ENCODE results near the gene PCOLCE2.
"Not testable (repeated sequence)": the region's sequence is repeated elsewhere in the genome, so short reads cannot be mapped to it uniquely, and the experiment has no call there.

The PCOLCE2 gene

DNA sequence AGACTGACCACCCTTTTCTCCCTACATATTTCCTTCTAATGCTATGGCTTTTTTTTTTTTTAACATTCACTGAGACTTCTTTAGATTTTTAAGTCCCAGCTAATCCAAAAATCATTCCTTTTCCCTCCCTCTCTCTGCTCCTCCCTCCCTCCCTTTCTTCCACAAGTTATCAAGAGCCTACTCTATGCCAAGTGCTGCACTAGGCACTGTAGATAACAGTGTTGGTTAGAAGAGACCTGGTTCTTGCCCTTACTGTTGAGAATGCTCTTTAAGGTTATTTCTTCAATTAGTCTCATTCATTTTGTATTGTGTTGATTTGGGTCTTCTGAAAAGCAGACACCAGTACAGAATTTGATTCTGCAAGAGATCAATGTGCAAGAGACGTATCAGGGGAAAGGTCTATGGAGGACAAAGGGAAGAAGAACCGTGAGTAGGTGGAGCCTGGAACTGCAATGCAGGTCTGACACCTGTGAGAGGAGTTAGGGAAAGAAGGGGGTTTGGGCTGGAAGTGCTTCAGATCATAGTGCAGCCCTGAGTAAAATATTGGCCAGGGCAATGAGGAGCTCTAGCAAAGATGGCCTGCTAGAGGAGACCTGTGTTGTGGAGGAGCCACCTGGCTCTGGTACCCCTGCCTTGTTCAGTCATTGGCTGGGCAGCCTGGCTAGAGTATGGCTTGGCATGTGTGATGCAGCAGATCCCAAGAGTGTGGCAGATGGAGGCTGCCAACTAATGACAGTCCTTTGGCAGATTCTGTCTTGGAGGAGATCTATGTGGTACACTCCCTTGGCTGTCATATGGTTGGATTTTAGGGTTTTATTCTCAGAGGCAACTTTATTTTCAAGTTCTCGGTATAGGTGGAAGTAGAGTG lies 9.7 kb upstream of the PCOLCE2 start:
- DNase-seq = no peak

DNA sequence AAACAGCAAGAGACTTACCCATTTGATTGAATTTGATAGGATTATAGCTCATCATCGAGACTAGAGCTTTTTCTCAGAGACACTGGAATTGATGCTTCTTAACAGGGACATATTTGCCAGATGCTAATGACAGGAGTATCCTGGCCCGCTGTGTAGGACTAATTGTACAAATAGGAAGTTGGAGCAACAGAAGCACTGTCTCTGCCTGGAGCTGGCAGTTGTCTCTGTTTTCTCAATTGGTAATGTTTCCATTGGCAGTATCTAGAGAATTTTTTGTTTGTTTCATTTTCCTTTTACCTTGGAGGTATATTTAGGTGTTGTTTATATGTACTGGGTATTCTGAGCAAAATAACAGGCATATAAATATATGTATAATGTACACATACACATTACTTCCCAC lies 8.9 kb upstream of the PCOLCE2 start:
- peak; percentile 25 for DNase-seq

DNA sequence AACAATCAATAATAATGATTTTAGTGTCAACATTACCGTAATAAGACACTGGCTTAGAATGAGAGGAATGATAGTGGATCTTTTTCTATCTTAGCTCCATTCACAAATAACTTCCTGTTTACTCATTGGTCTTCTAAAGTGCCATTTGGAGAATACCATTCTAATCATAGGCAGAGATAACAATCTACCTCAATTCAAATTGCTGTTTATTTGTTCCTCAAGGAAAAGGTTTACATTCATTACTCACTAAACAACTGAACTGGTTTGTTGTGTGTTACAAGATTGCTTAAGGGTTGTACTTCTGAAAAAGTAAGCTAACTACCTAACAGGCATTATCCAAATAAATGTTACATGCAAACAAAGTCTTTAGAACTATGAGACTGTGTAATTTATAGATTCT lies 8.1 kb upstream of the PCOLCE2 start:
- DNase-seq = no peak

DNA sequence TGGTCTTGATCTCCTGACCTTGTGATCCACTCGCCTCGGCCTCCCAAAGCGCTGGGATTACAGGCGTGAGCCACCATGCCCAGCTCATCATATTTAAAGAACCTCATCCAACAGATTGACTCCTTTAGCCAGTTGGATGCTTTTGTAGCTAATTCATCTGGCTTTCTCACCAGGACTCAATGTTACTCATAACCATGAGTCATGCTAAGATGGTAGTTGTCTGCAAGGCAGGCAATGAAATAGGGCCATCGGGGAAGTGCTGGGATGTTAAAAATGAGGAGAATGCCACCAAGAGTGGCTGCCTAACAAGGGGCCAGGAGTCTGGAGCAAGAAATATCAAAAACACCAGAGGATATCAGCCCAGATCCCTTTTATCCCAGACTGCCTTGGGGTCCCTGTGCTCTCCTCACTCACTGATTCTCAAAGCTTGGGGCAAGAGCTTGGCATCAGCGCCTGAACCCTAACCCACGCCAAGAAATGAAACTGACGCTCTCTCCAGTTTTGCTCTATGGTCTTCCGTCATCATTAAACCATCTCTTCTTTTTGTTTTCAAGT lies 7.4 kb upstream of the PCOLCE2 start:
- DNase-seq = no peak

DNA sequence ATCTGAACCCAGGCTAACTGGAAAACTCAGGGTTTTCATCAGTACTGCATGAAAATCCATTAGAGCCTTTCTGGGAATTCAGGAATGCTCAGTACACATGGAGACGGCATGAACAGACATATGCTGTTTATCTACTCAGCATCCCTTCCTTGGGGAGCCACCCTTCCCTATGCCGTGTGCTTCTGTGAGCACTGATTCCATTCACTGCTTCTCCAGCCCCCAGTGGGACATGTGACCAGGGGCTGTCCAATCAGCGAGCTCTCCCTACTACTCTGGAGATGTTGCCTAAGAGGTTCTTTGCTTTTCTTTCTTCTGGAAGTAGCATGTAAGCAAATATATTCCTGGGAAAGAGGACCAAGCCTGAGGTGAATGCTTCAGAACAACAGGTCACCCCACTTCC lies 5.6 kb upstream of the PCOLCE2 start:
- no peak for DNase-seq

DNA sequence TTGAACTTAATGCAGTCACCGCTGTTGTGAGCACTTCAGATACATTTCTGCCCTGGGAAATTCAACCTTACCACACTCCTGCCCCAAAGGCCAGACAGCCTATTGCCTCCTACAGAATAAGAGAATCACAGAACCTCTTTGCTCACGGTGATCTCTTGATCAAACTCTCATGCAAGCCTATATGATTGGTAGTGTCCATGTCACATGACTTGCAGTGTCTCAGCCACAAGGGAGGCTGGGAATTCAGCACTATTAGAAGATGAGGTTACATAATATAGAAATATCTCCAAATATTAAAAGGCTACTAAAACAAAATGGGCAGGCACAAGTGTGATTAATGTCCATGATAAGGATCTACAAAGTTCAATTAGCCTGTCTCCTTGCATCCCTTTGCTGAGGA lies 3.8 kb upstream of the PCOLCE2 start:
- no peak for DNase-seq

DNA sequence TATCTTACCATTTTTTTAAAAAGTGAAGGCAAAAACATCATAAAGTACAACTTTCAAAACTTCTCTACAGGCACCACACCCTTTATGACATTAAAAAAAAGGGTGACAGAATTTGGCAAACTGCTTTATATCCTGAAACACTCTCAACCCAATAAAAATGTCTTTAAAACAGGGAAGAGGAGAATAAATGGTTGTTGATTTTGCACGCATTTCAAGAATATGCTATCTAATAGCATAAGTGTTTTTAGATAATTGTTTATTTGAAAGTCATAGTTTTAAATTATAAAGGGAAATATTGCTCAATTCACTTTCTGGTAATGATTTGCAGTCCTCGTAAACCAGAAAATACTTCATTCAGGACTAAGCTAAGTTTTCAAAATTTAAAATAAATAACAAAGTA lies 1.7 kb upstream of the PCOLCE2 start:
- DNase-seq = no peak

DNA sequence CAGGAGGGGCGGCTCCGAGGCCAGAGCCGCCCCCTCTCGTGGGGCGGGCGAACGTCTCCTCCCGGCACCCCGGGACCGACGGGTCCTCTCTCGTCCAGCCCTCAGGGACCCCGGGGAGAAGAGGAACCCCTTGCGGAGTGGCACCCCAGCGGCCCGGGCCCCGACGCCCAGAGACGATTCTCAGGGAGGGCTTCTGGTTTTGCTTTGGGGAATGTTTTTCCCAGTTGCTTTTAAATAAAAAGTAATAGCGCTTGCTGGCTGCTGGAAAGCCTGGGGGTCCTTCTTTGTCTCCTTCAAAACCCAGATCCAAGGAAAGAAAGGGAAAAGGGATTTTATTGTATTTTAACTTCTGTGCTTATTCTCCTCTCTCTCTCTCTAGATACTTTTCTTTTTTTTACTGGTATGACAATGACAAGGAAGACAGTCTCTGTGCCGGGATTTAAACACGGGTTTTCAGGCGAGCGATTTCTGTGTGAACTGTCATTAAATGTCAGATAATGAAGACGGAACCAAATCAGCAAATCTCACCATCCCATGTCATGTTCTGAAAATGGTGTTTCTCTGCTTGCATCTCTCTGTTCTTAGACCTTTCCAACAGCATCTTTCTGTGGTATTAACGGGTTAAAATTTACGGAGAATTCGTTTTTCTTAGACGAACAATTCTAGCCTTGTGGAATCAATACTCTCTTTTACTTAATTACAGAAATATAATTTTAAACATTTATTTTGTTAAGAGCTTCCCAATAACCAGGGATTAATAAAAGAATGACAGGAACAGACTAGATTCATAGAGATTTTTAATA lies 530 bp upstream of the PCOLCE2 start:
- no peak for DNase-seq

DNA sequence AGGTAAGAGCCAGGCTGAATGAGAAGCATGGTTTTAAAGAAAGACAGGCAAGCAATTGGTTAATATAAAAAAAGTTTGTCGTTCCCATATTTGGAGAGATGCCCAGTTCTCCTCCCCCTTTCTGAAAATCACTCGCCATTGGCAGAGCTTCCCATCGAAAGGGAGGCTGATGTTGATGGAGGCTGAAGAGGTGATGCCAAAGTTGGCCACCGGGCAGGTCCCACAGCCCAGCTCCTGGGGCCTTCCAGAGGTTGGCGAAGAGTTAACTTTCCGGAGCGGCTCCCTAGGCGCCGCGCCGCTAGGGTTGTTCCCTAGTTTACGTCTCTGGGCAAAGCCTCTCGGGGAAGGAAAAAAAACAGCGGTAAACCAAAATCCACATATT lies 793 bp downstream of the PCOLCE2 start:
- DNase-seq = peak; percentile 84

DNA sequence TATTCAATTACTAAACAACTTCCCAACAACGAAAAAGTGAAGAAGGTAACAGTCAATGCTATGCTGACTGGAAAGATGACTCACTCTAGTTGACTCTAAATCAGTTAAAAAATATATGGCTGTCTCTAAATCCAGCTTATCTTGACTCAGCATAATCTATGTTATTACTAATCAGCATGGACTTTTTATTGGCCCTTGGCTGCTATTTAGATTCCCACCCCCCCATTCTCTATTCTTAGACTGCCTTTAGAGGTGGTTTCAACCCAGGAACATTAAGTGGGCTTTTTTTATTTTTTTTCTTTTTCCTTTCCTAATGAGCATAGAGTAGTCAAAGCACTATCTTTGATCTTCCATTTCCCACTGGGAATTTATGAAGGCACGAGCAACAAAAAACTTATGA lies 1.9 kb downstream of the PCOLCE2 start:
- no peak for DNase-seq

DNA sequence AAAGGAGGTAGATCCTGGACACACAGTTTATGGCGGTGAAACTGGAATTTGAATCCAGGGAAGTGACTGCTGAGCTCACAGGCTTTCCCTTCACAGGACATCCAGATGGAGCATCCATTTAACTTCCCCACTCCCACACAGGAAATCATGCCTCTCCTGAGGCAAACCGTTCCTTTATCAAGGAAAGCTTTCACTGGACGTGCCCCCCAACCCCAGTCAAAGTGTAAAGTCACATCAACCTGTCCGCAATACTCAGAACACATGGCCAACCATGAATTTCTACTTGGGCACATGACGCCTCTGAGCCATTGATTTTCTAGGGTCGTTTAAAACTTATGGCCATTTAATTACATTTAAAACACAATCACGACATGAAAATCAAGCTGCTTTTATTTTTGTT lies 2.9 kb downstream of the PCOLCE2 start:
- DNase-seq = no peak

DNA sequence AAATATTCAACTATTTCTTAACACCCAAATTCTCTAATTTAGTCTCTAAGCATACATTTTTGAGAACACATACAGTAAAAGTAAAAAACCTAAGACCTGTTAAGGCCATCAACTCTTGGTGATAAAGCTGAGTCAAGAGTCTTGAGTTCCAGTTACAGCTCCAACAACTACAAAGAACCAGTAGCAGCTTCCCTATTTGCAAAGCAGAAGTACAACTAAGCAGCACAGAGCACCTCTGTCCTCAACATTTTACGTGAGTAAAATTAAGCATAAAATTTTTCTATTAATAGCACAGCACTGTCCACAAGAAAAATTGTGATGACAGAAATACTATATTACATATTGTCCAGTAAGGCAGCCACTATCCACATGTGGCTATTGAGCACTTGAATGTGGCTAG lies 4.4 kb downstream of the PCOLCE2 start:
- no peak for DNase-seq

DNA sequence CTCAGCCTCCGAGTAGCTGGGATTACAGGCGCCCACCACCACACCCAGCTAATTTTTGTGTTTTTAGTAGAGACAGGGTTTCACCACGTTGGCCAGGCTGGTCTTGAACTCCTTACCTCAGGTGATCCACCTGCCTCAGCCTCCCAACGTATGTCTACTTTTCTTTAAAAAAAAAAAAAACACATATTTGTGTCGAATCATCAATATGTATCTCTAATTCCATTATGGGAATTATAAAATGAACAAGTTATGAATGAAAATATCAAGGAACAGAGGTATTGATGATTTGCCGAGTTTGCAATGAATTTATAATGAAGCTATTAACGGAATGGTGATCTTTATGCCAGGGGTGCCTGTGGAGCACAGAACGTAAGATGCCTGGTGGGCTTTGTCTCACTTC lies 5.3 kb downstream of the PCOLCE2 start:
- DNase-seq = not testable (repeated sequence)

DNA sequence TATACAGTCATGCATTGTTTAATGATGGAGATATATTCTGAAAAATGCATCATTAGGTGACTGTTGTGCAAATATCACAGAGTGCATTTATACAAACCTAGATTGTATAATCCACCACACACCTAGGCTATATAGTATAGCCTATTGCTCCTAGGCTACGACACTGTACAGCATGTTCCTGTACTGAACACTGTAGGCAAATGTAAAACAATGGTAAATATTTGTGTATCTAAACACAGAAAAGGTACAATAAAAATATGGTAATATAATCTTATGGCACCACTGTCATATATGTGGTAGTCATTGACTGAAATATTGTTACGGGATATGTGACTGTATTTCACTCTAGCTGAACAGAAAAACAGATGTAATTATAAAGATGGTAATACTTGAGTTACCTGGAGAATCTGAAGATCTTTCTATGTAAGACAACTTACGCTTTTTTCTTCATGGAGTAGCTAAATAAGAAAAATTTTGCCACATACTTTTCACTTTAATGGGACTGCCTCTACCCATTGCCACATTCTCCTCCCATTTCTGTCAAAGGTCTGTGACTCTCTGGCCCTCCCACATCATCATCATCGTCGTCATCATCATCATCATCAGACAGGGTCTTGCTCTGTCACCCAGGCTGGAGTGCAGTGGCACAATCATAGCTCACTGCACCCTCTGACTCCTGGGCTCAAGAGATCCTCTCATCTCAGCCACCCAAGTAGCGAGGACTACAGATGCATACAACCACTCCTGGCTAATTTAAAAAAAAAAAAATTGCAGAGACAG lies 7.2 kb downstream of the PCOLCE2 start:
- no peak for DNase-seq

DNA sequence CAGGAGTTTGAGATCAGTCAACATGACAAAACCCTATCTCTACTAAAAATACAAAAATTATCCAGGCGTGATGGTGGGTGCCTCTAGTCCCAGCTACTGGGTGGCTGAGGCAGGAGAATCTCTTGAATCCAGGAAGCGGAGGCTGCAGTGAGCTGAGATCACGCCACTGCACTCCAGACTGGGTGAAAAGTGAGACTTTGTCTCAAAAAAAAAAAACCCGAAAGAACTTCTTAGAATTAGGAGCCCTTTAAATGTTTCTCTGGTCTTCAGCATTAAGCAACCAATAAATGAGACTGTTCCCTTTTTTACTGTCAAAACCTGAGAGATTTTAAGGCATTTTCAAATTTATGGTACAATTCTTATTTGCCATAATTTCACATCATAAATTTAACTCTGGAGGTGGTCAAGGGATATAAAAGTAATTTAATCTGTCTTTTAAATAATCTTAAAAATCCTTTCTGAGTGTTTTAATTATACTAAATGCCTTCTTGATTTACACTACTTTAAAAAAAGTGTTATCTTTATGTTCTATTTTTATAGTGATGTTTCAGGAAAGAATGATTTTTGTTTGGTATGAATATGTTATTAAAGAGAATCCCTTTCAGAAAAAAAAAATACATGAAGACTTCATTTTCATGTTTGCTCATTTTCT lies 10.1 kb downstream of the PCOLCE2 start:
- DNase-seq = no peak

DNA sequence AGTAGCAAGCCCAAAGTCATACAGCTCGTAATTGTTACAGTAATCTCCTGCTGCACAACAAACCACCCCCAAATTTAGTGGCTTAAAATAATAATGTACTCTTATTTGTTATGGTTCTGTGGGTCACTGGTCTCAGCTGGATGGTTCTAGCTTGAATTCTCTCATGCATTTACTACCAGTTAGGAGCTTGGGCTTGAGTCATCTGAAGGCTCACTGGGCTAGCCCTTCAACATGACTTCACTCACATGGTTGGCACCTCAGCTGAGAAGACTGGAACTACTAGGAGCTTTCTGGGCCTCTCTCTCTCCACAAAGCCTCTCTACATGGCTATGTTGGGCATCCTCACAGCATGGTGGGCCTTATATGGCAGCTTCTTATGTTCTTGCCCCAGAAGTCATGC lies 12.5 kb downstream of the PCOLCE2 start:
- no peak for DNase-seq

DNA sequence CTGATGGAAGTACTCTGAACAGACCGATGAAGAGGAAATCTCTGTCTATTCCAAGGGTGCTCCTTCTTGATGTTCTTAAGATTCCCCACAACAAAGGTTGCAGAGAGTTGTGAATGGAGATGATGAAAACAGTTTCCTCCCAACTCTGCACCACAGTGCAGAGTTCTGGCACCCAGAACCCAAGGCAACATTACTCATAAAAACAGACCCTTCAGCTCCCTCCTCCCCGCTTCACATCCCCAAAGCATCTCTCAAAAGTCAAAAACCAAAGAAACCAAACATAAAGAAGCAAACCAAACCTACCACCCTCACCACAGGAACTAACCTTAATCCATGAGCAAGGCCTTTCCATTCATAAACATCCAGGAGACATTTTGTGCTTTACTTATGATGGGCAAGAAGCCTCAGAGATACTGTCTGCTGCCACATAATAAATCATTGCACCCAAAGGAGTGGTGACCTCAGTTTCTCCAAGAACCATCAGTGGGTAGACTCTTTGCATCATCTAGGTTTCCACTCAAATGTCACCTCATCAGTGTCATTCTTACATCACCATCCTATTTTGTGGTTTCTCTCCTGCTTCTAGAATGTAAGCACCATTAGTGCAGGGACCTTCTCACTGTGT lies 13.2 kb downstream of the PCOLCE2 start:
- no peak for DNase-seq

DNA sequence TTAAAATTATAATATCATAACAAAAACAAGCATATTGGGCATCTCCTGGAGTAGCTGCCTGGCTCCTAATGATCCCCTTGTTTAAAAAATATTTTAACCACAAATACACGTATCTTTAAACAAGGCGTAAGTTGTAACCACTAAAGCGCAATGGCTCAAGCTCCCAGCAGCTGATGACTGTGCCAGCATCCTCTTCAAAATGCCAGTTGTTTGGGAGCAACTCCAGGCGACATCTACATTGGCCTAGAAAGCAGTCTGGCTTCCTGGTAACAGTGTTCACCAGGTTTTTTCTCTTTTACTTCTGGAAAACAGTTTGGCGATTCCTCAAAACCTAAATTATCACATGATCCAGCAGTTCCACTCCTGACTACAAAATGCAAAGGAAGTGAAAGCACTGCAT lies 13.8 kb downstream of the PCOLCE2 start:
- no peak for DNase-seq

DNA sequence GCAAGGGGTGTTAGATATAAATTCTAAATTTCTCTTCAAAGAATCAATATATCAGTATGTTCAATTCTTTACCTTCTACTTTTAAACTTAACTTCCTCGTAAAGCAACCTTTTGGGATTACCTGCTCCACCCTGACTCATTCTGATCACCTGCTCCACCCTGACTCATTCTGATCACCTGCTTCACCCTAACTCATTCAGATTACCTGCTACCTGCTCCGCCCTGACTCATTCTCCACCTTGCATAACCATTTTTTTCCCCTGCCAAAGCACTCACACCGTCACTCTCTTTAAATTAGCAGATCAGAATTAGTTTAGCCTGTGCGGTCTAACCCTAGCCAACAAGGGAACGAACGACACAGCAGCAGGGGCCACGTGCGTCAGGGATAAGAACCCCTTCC lies 20.5 kb downstream of the PCOLCE2 start:
- DNase-seq = not testable (repeated sequence)

DNA sequence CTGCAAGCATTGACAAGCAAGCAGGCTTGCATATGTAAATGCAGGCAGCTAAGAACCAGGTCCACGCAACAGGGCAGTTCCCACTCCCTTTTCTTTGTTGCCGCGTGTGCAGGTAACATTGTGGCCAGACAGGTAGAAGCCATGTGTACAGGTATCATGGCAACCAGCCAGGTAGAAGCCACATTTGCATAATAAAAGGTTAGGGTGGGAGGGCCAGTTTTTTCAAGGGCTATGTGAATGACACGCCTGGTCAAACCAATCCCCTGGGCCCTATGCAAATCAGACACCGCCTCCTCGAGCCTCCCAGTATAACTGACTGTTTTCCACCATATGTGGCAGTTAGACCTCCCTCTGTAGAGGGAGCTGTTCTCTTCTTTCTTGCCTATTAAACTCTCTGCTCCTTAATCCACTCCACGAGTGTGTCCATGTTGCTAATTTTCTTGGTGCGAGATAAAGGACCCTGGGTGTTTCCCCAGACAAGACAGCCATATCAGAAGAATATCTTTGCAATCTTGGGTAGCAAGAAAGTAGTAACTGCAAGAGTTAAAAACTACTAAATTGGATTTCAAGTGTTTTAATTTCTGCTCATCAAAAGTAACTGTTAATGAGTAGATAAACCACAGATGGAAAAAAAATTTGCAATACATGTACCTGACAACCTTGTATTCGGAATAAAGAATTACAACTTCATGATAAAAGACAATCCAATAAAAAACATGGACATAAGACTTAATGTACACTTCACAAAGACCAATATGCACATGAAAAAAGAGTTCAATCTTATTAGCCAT lies 21.8 kb downstream of the PCOLCE2 start:
- DNase-seq = peak; percentile 68
